ENCODE data around the gene BLTP2.

DNA sequence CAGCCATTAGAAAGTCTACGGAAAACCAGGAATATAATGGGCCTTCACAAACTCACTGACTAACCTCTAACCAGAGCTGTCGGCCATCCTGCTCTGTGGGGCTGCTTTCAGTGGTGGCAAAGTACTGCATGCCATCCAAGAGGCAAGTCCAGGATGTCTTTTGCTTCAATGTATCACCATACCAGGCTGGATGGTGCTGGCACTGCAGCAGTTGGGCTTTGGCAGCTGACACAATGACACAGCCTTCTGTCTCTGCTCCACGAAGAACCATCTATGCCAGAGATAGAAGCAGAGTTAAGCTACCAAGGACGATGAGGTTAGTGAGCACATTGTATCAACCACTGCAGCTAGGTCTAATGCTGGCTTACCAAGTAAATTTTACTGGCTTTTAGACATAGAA, 21.3 kb downstream of the BLTP2 start:
- TF ChIP-seq CTCF (IDR thresholded peaks at IDR 0.05) = no peak
- TF ChIP-seq POLR2A (IDR thresholded peaks at IDR 0.05) = no peak
